ENCODE results near the gene GNGT2.
A peak's percentile ranks its signal among the peaks of the same experiment; 100 is the strongest.
"Not testable (repeated sequence)": the region's sequence is repeated elsewhere in the genome, so short reads cannot be mapped to it uniquely, and the experiment has no call there.

Gene GNGT2

DNA sequence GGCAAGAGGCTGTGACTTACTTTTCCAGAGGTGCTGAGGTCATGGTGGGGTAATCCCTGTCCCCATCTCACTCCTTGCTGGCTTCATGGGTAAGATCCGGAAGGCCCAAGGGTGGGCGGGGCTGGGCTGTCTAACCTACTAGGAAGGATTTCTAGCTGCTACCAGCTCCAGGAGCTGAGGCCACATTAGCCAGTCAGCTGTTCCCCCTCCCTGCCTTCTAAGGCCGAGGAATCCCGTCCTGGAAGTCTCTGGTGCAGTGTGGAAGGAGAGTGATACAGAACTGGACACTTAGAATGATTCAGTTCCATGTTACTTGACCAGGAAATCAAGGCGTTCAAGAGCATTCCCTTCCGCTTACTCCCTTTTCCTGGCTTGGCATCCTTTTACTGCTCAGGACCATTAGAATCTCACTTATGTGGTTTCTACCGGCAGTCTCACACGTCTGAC, 8.9 kb downstream of the GNGT2 start:
- DNase-seq, result no peak

DNA sequence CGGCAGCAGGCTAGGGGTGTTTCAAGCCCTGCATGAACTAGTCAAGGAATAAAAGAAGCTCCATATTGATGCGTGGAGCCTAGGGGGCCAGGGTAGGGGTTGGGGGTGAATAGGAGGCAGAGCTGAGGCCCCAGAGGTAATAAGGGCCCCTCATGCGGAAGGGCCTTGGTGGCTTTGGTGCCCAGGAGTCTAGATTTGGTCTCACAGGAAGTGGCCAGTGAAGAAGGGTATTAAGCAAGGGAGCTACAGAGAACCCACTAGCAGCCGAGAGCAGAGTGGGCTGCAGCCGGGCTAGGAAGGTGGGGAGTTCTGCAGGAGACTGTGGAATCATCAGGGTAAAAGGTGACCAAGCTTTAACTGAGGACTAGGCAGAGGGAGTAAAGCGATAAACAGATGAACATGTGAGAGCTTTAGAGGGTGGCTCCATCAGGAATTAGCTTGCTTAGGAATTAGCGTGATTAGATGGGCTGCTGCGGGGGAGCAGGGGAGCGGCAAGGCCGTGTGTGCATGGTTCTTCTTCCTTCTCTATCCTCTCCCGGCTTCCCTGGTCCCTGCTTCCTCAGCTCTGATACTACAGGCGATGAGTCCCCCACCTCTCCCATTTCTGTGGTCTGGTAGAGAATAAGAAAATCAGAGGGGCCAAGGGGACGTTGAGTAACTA, 9.8 kb downstream of the GNGT2 start:
- DNase-seq, result no peak

DNA sequence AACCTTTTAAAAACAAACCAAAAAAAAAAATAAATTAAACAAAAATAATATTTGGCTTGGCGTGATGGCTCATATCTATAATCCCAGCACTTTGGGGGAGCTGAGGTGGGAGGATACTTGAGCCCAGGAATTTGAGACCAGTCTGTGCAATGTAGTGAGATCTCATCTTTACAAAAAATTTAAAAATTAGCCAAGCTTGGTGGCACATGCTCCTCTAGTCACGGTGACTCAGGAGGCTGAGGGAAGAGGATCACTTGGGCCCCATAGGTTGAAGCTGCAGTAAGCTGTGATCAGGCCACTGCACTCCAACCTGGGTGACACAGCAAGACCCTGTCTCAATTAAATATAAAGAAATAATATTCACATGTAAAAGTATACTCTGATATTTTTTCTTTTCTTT, 12.2 kb downstream of the GNGT2 start:
- no peak for DNase-seq

DNA sequence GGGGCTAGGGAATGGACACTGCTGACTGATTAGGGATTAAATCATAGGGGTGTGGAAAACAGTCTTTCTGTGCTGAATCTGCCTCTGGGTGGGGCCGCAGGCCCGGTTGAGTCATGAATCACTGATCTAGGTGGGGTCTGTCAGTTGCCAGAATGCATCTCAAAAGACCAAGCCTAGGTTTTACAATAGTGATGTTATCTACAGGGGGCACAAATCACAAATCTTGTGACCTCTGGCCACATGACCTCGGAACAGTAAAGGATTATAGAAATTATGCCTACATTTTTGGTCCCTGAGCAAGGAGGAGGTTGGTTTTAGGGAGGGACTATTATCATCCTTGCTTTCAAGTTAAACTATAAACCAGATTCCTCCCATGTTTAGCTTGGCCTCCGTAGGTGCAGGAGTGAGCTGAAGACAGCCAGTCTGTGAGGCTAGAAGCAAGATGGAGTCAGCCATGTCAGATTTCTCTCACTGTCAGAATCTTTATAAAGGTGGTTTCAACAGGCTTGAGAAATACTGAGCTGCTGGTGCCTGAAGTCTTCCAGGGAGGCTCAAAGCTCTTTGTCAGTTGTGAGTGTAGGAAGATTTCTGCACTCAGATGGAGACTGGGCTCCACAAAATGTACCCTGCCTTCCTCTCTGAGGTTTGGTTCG, 12.9 kb downstream of the GNGT2 start:
- no peak for DNase-seq

DNA sequence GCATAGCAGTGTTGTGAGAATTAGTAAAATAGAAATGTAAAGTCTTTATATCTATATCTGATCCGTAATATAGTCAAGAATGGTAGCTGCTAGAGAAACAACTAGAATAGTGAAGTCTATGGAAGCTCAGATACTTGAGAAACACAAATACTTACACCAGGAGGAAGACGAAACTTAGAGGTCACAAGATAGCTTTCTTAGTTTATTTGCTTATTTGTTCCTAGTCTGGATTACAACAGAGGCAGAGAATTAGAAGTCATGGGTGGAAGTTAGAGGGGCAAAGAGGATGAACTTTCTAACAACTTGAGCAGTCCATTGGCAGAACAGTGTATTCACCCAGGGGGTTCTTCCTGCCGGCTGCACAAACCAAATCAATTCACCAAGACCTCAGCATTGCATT, 13.9 kb downstream of the GNGT2 start:
- DNase-seq, result no peak

DNA sequence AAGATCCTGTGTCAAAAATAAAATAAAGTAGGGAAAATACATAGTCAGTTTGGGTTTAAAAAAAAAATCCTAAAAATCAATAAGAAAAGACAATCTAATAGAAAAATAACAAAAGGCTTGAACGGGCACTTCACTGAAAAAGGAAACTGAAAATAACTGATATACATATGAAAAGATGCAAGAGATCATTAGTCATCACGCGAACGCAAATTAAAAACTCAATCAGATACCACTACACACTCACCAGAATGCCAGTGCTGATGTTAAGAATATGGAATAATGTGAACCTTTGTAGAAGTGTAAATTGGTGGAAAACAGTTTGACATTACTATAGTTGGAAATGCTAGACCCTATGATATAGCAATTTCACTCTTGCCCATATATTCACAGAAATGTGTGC, 14.6 kb downstream of the GNGT2 start:
- no peak for DNase-seq

DNA sequence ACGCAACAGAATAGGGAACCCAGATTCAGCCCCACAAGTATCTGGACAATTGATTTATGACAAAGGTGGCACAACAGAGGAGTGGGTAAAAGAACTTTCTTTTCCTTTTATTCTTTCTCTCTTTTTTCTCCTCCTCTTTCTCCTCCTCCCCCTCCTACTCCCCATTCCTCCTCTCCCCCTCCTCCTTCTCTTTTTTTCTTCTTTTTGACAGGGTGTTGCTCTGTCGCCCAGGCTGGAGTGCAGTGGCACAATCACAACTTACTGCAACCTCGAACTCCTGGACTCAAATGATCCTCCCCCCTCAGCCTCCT, 16.1 kb downstream of the GNGT2 start:
- no peak for DNase-seq

DNA sequence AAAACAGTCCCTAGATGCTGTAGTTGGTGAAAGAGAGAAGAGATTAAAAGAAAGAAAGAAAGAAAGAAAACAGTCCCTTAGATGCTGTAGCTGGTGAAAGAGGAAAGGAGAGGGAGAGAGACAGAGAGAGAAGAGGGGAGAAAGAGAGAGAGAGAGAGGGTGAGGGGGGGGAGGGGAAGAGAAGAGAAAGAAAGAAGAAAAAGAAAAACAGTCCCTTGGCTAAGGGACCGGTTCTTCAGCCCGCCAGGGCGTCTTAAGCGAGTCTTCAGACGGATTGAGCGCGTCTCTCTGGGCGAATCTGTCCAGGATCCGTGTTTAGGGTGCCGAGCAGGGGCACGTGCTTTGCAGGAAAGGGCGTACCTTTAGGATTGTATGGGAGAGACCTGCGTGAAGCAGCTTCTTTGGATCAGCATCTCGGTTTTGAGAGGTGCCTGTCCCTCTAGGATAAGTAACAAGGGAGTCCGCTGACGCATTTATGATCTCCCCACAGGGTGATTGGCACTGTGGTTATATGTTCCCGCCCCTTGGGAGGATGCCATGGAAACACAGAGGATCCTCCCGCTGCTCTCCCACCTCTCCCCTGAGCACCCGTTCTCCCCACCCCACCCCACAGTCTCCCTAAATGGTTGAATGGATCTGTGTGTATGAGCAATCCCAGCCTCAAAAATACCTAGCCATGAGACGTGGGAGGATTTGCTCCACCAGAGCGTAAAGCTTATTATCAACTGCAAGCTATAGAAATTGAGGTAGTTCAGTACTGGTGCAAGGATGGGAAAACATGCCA, 16.7 kb downstream of the GNGT2 start:
- DNase-seq, result peak; percentile 32

DNA sequence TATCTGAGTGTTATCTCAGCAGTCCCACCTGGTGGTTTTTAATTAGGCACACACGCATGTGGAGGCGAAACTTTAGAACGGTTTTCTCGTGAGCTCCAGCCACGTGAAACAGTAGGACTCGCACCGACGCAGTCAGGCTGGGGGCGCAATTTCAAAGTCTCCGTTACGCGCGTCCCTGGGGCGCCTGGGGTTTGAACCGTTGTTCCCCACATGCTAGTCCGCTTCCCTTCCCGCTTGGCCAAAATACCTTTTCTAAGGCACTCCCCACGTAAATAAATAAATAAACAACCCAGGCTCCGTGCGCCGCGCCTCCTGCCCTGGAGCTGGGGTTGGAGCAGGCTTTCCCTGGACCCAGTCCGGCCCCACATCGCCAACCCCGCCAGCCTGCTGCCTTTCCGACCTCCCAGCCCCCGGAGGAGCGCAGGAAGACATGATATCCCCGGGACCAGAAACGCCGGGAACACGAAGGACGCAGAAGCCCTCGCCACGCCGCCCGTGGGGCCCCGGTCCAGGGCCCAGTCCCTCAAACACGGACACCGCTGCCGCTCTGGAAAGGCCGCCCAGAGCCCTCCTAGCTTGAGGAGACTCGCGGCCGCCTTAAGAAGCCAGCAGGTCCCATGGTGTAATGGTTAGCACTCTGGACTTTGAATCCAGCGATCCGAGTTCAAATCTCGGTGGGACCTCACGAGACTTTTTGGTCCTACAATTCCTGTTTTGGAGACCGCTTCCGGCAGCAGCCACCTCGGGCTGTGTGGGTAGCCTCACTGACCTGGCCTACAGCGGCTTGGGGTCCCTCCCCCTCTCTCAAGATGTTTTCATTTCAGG, 18.2 kb downstream of the GNGT2 start:
- DNase-seq, result peak; percentile 71

DNA sequence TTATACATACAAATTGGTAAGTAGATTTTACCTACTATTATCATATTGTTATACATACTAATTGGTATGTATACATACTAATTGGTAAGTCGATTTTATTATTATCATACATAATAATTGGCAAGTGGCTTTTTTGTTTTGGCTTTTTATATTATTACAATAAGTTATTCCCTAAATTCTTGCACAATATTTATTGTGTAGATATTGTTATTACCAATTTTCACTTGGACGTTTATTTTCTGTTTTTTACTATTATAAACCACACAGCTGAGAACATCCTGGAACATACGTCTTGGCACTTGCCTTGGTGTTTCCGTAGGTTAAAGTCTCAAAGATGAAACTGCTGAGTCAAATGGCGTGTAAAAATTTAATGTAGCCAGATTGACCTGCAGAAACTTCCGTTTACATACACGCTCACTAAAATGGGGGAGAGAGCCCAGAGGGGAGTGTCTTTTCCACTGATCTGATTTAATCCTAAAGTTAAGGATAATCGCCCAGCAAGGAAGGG, 18.9 kb downstream of the GNGT2 start:
- DNase-seq, result peak; percentile 71

DNA sequence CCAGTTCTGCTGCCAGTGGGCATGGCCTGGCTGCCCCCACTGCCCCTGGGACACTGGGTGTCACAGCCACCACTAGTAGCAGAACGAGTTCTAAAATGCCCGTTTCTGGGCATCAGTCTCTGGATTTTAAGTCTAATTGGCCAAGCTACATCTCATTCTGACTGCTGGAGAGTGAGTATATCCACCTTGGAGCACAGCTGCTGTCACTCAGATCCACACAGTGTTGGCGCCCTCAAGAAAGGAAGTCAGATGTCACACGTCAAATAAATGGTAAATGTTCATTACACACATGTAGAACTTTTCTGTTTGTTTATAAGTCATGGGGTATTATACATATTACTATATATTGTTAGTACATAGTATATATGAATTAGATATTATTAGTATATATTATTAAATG, 19.4 kb downstream of the GNGT2 start:
- no peak for DNase-seq

DNA sequence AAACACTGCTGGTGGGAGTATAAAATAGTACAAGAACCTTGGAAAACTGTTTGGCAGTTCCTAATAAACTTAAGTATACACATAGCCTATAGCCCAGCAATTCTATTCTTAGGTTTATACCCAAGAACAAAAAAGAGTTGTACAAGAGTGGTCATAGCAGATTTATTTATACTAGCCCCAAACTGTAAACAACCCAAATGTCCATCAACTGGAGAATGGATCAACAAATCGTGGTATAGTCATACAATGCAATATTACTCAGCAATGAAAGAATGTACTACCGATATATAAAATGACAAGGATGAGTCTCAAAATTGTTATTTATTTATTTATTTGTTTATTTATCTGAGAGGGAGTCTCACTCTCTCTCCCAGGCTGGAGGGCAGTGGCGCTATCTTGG, 23.1 kb downstream of the GNGT2 start:
- no peak for DNase-seq

DNA sequence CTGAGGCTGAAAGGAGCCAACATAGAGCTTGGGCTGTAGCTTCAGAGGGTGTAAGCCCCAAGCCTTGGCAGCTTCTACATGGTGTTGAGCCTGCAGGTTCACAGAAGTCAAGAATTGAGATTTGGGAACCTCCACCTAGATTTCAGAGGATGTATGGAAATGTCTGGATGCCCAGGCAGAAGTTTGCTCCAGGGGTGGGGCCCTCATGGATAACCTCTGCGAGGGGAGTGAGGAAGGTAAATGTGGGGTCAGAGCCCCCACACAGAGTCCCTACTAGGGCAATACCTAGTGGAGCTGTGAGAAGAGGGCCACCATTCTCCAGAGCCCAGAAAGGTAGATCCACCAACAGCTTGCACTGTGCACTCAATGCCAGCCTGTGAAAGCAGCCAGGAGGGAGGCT, 25.0 kb downstream of the GNGT2 start:
- not testable (repeated sequence) for DNase-seq

DNA sequence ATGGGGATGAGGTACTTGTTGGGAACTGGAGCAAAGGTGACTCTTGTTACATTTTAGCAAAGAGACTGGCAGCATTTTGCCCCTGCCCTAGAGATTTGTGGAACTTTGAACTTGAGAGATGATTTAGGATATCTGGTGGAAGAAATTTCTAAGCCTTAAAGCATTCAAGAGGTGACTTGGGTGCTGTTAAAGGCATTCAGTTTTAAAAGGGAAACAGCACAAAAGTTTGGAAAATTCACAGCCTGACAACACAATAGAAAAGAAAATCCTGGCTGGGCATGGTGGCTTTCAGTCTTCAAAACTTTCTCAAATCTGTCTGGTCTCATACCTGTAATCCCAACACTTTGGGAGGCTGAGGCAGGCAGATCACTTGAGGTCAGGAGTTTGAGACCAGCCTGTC, 25.9 kb downstream of the GNGT2 start:
- not testable (repeated sequence) for DNase-seq

DNA sequence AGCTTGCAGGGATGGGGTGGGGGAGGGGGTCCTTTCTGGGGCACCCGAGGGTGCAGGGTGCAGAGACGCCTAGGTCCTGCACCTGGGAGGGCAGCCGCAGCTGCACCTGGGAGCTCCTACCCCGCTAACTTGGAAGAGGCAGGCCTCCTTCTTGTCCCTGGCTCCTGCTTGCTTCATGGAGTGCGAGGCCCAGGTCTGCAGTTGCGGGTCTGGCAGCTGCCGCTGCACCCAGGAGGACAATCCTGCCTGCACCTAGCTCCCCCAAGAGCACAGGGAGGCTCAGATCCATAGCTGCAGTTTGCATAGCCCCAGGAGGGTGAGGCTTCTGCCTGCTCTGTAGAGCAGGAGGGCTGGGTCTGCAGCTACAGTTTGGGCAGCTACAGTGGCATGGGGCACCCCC, 26.6 kb downstream of the GNGT2 start:
- DNase-seq, result no peak

DNA sequence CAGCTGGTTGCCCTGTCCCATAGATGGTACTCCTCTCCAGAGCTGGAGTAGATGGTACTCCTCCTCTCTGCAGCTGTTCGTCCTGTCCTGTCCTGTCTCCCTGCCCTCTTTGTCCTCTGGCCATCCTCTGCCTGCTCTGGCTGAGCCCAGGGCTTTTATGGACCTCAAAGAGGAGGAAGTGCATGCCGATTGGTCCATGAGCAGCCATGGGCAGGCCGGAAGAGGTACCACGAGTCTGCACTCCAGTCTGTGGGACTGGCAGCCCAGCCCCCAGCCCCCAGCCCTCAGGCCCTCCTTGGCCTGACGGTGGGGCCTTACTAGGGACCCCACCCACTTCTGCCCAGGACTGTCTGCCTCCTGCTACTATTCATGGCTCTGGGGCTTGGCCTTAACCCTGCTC, 27.0 kb downstream of the GNGT2 start:
- DNase-seq, result no peak

DNA sequence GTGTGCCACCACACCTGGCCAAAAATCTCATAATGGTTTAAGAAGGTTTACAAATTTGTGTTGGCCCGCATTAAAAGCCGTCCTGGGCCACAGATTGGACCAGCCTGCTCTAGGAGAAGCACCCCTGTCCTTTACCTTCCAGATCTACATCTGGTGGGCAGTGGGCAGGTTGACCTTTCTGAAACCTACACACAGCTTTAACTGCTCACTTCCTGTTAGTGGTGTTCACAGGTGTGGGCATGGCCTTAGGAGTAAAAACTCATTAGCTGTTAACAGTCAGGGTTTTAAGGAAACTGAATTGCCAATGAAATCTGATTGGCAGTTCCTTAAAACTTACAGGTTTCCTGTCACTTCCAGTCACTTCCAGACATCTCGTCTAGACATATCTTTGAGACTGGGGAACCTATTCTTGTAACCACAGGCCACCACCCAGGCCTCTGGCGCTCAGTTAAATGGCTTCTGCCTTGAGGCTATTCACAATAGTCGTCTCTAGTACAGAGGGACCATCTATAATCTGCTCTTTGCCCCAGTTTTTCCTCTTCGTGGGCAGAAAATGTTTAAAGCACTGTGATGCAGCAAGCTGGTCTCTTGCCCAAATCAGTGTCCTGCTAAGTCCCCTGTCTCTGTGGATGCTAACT, 29.3 kb downstream of the GNGT2 start:
- no peak for DNase-seq

DNA sequence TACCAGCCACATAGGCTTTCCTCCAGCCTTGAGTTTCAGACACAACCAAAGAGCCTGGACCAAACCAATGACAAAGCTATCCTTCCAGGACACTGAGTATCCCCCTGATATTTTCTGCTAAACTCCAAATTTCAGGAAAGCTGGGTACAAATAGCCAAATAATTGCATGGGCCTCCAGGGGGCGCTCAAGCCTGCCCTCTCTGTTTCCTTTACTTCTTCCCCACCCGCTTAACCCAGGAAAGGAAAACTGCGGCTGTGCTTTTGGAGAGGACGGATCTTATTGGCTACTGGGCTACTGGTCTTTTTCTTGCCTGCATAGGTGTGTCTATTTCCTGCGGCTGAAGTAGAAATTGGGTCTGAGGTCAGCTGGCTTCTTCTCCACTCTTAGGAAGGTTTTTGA, 30.1 kb downstream of the GNGT2 start:
- DNase-seq, result no peak

DNA sequence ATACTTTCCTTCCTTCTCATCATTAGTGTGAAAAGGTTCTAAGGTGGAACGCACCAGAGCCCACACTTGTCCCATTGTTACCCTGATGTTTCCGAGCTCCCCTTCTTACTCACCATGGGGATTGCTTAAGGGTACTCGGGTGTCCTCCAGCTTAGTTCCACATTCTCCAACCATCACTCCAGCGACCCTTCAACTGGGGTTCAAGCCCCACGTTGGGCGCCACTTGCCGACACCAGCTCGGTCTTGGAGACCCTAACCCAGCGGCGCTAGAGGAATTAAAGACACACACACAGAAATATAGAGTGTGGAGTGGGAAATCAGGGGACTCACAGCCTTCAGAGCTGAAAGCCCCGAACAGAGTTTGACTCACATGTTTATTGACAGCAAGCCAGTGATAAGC, 34.4 kb downstream of the GNGT2 start:
- DNase-seq, result not testable (repeated sequence)

DNA sequence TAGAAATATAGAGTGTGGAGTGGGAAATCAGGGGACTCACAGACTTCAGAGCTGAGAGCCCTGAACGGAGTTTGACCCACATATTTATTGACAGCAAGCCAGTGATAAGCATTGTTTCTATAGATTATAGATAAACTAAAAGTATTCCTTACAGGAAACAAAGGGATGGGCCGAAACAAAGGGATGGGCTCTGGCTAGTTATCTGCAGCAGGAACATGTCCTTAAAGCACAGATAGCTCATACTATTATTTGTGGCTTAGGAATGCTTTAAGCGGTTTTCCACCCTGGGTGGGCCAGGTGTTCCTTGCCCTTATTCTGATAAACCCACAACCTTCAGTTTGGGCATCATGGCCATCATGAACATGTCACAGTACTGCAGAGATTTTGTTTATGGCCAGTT, 39.7 kb downstream of the GNGT2 start:
- not testable (repeated sequence) for DNase-seq

DNA sequence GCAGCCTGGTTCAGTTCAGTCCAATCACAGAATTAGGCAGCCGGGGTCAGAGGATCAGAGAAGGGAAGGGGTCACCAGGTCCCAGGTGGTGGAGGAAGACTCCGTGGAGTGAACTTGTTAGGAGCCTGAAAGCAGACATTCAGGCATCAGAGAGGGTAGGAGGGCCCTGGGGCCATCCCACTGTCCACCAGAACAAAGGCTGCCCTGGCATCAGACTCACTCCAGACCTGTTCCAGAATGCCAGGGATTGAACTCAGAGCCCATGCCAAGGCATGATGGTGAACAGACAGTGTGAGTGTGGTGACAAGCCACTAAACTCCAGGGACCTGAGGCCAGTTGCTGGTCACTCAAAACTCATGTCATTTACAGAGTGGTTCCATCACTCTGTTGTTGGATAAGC, 40.2 kb downstream of the GNGT2 start:
- no peak for DNase-seq

DNA sequence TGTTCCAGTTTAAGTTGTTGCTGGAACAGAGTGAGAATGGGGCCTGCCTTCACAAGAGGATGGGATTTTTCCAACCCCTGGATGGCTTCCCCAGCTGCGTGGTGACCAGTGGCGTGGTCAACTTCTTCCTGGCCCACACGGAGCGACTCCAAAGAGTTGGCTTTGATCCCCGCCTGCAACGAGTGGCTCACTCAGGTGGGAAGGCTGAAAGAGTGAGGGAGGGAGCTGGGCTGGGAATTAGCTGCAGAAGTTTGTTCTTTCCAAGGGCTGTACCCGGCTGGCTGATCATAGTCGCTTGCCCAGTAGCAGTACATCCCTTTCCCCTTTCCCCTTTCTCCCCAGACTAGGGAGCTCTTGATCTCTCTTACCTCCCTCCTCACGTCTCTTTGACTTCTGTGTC, 41.7 kb downstream of the GNGT2 start:
- no peak for DNase-seq

DNA sequence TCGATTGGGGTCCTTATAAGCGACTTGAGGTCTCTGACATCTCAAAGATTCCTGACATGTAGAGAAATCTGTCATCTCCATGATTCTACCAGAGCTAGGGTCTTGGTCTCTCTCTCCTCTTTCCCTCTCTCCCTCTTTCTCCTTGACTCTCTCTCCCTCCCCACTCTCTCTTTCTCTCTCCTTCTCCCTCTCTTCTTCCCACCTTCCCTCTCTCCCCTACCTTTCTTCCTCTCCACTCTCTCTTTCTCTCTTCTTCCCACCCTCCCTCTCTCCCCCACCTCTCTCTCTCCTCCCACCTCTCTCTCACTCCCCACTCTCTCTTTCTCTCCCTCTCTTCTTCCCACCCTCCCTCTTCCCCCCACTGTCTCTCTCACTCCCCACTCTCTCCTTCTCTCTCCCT, 45.2 kb downstream of the GNGT2 start:
- DNase-seq, result no peak

All from GF-D8 (cell line).